ENCODE data around the gene PODXL2.

DNA sequence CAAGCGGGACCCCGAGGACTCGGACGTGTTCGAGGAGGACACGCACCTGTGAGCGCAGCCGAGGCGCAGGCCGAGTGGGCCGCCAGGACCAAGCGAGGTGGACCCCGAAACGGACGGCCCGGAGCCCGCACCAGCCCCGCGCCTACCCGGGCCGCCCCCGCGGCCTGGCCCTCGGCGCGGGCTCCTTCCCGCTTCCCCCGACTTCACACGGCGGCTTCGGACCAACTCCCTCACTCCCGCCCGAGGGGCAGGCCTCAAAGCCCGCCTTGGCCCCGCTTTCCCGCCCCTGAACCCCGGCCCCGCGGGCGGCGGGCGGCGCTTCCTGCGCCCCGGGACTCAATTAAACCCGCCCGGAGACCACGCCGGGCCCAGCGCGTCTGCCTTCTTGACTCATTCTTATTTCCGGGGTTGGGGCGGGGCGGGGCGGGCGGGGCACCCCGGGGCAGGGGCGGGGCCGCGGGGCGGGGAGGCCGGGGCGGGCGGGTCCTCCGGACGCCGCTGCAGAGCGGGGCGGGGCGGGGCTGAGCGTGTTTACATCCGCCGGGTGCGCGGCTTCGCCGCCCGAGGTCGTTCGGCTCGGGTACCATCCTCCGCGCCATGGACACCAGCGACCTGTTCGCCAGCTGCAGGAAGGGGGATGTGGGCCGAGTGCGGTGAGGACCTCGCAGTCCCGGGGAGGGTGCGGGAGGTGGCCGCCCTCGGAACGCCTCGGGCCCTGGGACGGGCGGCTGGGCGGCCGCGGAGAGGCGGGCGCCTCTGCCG is 43.6 kb downstream of the PODXL2 start, which contains the start of gene ABTB1:
- TF ChIP-seq POLR2A (IDR thresholded peaks at IDR 0.05; ENCODE audit: borderline replicate concordance, extremely low read depth, insufficient read depth, insufficient read length) (peak; percentile 72), JUND (IDR thresholded peaks at IDR 0.05) (no peak), SIN3A (IDR thresholded peaks at IDR 0.05; ENCODE audit: low read depth) (peak; percentile 46; the same call in 1 of the 2 replicates), SP1 (IDR thresholded peaks at IDR 0.05; ENCODE audit: low read depth) (no peak), TCF7L2 (IDR thresholded peaks at IDR 0.05; ENCODE audit: borderline replicate concordance, extremely low read depth, insufficient read depth, insufficient read length) (no peak), CEBPB (IDR thresholded peaks at IDR 0.05; ENCODE audit: low read depth) (no peak), POLR2AphosphoS5 (IDR thresholded peaks at IDR 0.05; ENCODE audit: low read depth, low read length) (peak; percentile 96), EZH2 (IDR thresholded peaks at IDR 0.05) (no peak)
- TF ChIP-seq, protein P1, sequence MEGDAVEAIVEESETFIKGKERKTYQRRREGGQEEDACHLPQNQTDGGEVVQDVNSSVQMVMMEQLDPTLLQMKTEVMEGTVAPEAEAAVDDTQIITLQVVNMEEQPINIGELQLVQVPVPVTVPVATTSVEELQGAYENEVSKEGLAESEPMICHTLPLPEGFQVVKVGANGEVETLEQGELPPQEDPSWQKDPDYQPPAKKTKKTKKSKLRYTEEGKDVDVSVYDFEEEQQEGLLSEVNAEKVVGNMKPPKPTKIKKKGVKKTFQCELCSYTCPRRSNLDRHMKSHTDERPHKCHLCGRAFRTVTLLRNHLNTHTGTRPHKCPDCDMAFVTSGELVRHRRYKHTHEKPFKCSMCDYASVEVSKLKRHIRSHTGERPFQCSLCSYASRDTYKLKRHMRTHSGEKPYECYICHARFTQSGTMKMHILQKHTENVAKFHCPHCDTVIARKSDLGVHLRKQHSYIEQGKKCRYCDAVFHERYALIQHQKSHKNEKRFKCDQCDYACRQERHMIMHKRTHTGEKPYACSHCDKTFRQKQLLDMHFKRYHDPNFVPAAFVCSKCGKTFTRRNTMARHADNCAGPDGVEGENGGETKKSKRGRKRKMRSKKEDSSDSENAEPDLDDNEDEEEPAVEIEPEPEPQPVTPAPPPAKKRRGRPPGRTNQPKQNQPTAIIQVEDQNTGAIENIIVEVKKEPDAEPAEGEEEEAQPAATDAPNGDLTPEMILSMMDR (IDR thresholded peaks at IDR 0.05 in 2 of 3, conservative IDR thresholded peaks at IDR 0.05 in 1 of 3; ENCODE audit: borderline replicate concordance in 1 of 3, insufficient read depth in 1 of 3, low read depth in 2 of 3, low read length in 2 of 3) = no peak
- TF ChIP-seq, protein P2, sequence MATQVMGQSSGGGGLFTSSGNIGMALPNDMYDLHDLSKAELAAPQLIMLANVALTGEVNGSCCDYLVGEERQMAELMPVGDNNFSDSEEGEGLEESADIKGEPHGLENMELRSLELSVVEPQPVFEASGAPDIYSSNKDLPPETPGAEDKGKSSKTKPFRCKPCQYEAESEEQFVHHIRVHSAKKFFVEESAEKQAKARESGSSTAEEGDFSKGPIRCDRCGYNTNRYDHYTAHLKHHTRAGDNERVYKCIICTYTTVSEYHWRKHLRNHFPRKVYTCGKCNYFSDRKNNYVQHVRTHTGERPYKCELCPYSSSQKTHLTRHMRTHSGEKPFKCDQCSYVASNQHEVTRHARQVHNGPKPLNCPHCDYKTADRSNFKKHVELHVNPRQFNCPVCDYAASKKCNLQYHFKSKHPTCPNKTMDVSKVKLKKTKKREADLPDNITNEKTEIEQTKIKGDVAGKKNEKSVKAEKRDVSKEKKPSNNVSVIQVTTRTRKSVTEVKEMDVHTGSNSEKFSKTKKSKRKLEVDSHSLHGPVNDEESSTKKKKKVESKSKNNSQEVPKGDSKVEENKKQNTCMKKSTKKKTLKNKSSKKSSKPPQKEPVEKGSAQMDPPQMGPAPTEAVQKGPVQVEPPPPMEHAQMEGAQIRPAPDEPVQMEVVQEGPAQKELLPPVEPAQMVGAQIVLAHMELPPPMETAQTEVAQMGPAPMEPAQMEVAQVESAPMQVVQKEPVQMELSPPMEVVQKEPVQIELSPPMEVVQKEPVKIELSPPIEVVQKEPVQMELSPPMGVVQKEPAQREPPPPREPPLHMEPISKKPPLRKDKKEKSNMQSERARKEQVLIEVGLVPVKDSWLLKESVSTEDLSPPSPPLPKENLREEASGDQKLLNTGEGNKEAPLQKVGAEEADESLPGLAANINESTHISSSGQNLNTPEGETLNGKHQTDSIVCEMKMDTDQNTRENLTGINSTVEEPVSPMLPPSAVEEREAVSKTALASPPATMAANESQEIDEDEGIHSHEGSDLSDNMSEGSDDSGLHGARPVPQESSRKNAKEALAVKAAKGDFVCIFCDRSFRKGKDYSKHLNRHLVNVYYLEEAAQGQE (IDR thresholded peaks at IDR 0.05; ENCODE audit: low read depth) = no peak
- TF ChIP-seq, protein P3, sequence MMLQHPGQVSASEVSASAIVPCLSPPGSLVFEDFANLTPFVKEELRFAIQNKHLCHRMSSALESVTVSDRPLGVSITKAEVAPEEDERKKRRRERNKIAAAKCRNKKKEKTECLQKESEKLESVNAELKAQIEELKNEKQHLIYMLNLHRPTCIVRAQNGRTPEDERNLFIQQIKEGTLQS (IDR thresholded peaks at IDR 0.05) = no peak
